ENCODE data around the gene DEFB127. TPM values are rescaled to one million over a fixed set of nuclear protein-coding genes. Genes with fewer than 3 reads are reported as not detected.
"Not testable (repeated sequence)": the region's sequence is repeated elsewhere in the genome, so short reads cannot be mapped to it uniquely, and the experiment has no call there.

DEFB127 gene
- total RNA-seq, 2 experiments from 2014 or later: not detected

DNA sequence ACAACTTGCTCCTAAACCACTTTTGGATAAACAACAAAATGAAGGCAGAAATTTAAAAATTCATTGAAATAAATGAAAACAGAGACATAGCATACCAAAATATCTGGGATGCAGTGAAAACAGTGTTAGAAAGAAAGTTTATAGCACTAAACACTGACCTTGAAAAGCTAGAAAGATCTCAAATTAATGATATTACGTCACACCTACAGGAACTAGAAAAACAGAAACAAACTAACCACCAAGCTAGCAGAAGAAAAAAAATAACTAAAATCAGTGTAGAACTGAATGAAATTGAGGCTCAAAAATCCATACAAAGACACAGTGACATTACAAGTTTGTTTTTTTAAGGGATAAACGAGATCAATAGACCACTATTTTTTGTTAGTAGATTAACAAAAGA, 27.0 kb downstream of the DEFB127 start:
- intact Hi-C loops (cut with micrococcal nuclease): no loop called here
- Mint-ChIP-seq H3K4me3 (no peak overlapping the region), H3K4me1 (ENCODE audit: low read depth) (no peaks in the 10 kb centered on the region), H3K36me3 (ENCODE audit: low read depth) (no peaks in the 10 kb centered on the region), H3K27me3 (peaks cover 59% of the 10 kb centered on the region), H3K9me3 (peaks cover 8% of the 10 kb centered on the region), H3K27ac (no peak overlapping the region)
- TF ChIP-seq CTCF (IDR thresholded peaks at IDR 0.05): no peak
- ChIA-PET POLR2A (no interaction called here), CTCF (no interaction called here)
- ATAC-seq: no peak
- DNase-seq: no peak

DNA sequence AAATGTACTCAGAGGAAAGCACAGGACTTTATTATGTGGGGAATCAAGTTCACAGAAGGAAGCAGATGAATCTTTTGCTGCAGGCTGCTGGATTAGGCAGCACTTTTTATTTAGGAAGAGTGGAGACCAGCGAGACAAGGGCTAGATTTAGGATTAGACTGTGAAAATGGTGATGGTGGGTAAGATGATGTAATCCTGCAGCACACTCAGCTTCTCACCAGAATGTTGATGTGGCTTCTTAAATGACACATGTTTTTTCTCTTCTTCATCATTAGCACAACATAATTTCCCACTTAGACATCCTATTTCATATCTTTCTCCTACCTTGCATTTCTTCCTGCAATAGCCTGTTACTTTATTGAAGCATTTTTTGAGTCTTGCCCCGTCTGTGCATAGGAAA, 30.5 kb downstream of the DEFB127 start:
- Mint-ChIP-seq H3K4me1 (ENCODE audit: low read depth) (no peaks in the 10 kb centered on the region), H3K27me3 (peaks cover 55% of the 10 kb centered on the region)

DNA sequence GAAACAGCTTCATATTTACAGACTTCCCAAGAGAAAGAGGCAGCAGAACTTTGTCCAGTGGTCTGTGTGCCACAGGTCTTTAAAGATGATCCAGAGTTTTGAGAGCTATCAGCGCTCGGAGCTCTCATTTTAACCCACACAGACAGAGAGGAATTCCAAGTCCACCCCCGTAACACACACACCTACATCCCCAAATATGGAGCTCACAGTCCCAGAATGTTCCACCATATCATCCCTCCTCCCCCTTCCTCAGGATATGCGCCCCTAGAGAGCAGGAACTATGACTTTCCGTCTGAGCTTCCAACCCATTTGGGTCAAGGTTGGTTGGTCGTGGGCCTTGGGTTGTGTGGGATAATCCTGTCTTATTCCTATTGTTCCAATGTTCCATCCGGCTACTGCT, 32.4 kb downstream of the DEFB127 start, which contains the start of gene DEFB128:
TSS of gene DEFB128 (minus strand) at position 101 of the 400 bp plus-strand sequence. CDS start at position 13, 88 bp downstream.
- POLR2A ChIA-PET: no interaction called here
- no peak for DNase-seq
- Mint-ChIP-seq H3K27ac (no peak within 1 kb of the TSS), H3K36me3 (ENCODE audit: low read depth) (no peaks in the 10 kb centered on the region), H3K9me3 (peaks cover 8% of the 10 kb centered on the region), H3K4me3 (no peak within 1 kb of the TSS), H3K27me3 (peaks cover 39% of the 10 kb centered on the region), H3K4me1 (ENCODE audit: low read depth) (no peaks in the 10 kb centered on the region)
- CTCF ChIA-PET: interaction anchor here (0.8 kb wide), 1 partner anchor 10 kb away, joined by 3 read pairs; no protein-coding TSS in a partner anchor
- intact Hi-C loops (cut with micrococcal nuclease): no loop called here
- TF ChIP-seq CTCF (IDR thresholded peaks at IDR 0.05): no peak
- no peak for ATAC-seq

More for the DNA sequence above, 30.5 kb downstream of the DEFB127 start:
- ATAC-seq: no peak
- TF ChIP-seq CTCF (IDR thresholded peaks at IDR 0.05): no peak
- Mint-ChIP-seq H3K4me3 (no peak overlapping the region), H3K9me3 (peaks cover 12% of the 10 kb centered on the region), H3K27ac (no peak overlapping the region), H3K36me3 (ENCODE audit: low read depth) (no peaks in the 10 kb centered on the region)
- POLR2A ChIA-PET: no interaction called here
- DNase-seq: no peak
- CTCF ChIA-PET: no interaction called here
- intact Hi-C loops (cut with micrococcal nuclease): no loop called here

GRCh38 chr20:198225-198624, 41.0 kb downstream of the DEFB127 start:
- intact Hi-C loops (cut with micrococcal nuclease): no loop called here
- ATAC-seq (no peak), DNase-seq (no peak)
- ChIA-PET POLR2A (no interaction called here), CTCF (no interaction called here)
- H3K36me3 Mint-ChIP-seq (ENCODE audit: low read depth): no peaks in the 10 kb centered on the region
- H3K27me3 Mint-ChIP-seq: peaks cover 2% of the 10 kb centered on the region
- no peaks in the 10 kb centered on the region for H3K9me3 Mint-ChIP-seq
- H3K4me3 Mint-ChIP-seq: no peak overlapping the region
- no peak for TF ChIP-seq CTCF (IDR thresholded peaks at IDR 0.05)
- no peaks in the 10 kb centered on the region for H3K4me1 Mint-ChIP-seq (ENCODE audit: low read depth)
- H3K27ac Mint-ChIP-seq: no peak overlapping the region

GRCh38 chr20:199996-200395, 42.7 kb downstream of the DEFB127 start:
- ATAC-seq (no peak), DNase-seq (no peak)
- H3K36me3 Mint-ChIP-seq (ENCODE audit: low read depth): no peaks in the 10 kb centered on the region
- H3K27ac Mint-ChIP-seq: no peak overlapping the region
- no peak overlapping the region for H3K4me3 Mint-ChIP-seq
- peaks cover 7% of the 10 kb centered on the region for H3K27me3 Mint-ChIP-seq
- no peaks in the 10 kb centered on the region for H3K9me3 Mint-ChIP-seq
- TF ChIP-seq CTCF (IDR thresholded peaks at IDR 0.05): no peak
- ChIA-PET POLR2A (interaction anchor here (1.6 kb wide), 1 partner anchor 11 kb away, joined by 4 read pairs; no protein-coding TSS in a partner anchor), CTCF (interaction anchor here (0.8 kb wide), 1 partner anchor 25 kb away, joined by 3 read pairs; no protein-coding TSS in a partner anchor)
- intact Hi-C loops (cut with micrococcal nuclease): no loop called here
- no peaks in the 10 kb centered on the region for H3K4me1 Mint-ChIP-seq (ENCODE audit: low read depth)

DNA sequence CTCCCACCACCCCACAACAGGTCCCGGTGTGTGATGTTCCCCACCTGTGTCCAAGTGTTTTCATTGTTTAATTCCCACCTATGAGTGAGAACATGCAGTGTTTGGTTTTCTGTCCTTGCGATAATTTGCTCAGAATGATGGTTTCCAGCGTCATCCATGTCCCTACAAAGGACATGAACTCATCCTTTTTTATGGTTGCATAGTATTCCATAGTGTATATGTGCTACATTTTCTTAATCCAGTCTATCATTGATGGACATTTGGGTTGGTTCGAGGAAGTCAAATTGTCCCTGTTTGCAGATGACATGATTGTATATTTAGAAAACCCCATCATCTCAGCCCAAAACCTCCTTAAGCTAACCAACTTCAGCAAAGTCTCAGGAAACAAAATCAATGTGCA, 46.4 kb downstream of the DEFB127 start:
- ATAC-seq; H3K27ac Mint-ChIP-seq; CTCF ChIA-PET; H3K9me3 Mint-ChIP-seq; H3K36me3 Mint-ChIP-seq (ENCODE audit: low read depth); H3K27me3 Mint-ChIP-seq; POLR2A ChIA-PET; intact Hi-C loops (cut with micrococcal nuclease); H3K4me1 Mint-ChIP-seq (ENCODE audit: low read depth); DNase-seq; H3K4me3 Mint-ChIP-seq: not testable (repeated sequence)

Measured in activated CD8-positive, alpha-beta T cell treated with anti-CD3 and anti-CD28 coated beads for 36 hours (primary cell).